Stimulated activated CD4-positive, alpha-beta T cell treated with anti-CD3 and anti-CD28 coated beads, TNF-alpha, amount 100 ng/mL, for 48 hours (primary cell): ENCODE measurements around the gene HERPUD1.
A peak's percentile ranks its signal among the peaks of the same experiment; 100 is the strongest.
"Not testable (repeated sequence)": the region's sequence is repeated elsewhere in the genome, so short reads cannot be mapped to it uniquely, and the experiment has no call there.

ENCODE experiments used
- DNase-seq, 3 donors: peaks; one replicate each; pipeline ENCODE4 v3.0.0-alpha.2; 2020; ENCODE audit warnings: low read depth in 3 of 3

The HERPUD1 gene

GRCh38 chr16:56956756-56957155, 24.8 kb downstream of the HERPUD1 start:
- DNase-seq, result no peak

GRCh38 chr16:56960681-56961281, 28.8 kb downstream of the HERPUD1 start:
- no peak for DNase-seq

- no peak for DNase-seq
These were observed 29.4 kb downstream of the HERPUD1 start for GRCh38 chr16:56961386-56961785.

- no peak for DNase-seq
These were observed 29.9 kb downstream of the HERPUD1 start, which contains the start of gene CETP for GRCh38 chr16:56961851-56962281. CETP (plus strand) TSS chr16:56961950; CDS start chr16:56961980, 30 bp downstream.

GRCh38 chr16:56964243-56965148, 32.6 kb downstream of the HERPUD1 start:
- DNase-seq, result peak; percentile 86 to 98 (median 97)

GRCh38 chr16:56965149-56966092, 33.5 kb downstream of the HERPUD1 start:
- DNase-seq, result no peak

GRCh38 chr16:56966093-56966475, 34.1 kb downstream of the HERPUD1 start:
- no peak for DNase-seq

- DNase-seq, result no peak
These were observed 35.8 kb downstream of the HERPUD1 start for GRCh38 chr16:56967733-56968132.

GRCh38 chr16:56969769-56970168, 37.8 kb downstream of the HERPUD1 start:
- DNase-seq, result no peak

- DNase-seq, result no peak
These were observed 39.2 kb downstream of the HERPUD1 start for GRCh38 chr16:56970934-56971767.

- no peak for DNase-seq
These were observed 39.8 kb downstream of the HERPUD1 start for GRCh38 chr16:56971768-56972043.

- DNase-seq, result no peak
These were observed 40.7 kb downstream of the HERPUD1 start for GRCh38 chr16:56972403-56973293.

- DNase-seq, result no peak
These were observed 41.4 kb downstream of the HERPUD1 start for GRCh38 chr16:56973294-56973689.

GRCh38 chr16:56973899-56974298, 42.0 kb downstream of the HERPUD1 start:
- DNase-seq, result not testable (repeated sequence)

- no peak for DNase-seq
These were observed 42.8 kb downstream of the HERPUD1 start for GRCh38 chr16:56974549-56975300.

GRCh38 chr16:56975714-56976113, 43.8 kb downstream of the HERPUD1 start:
- DNase-seq, result no peak

- DNase-seq, result no peak
These were observed 45.3 kb downstream of the HERPUD1 start for GRCh38 chr16:56977216-56977615.

GRCh38 chr16:56977823-56978430, 46.0 kb downstream of the HERPUD1 start:
- DNase-seq, result no peak

GRCh38 chr16:56980201-56980535, 48.2 kb downstream of the HERPUD1 start:
- no peak for DNase-seq
